A549 (cell line): ENCODE results near the gene TSHZ2. TPM values are rescaled to one million over a fixed set of nuclear protein-coding genes. Genes with fewer than 3 reads are reported as not detected.

Experiments
- ATAC-seq, 2 experiments: fragments of 200-7000 bp in 1 of 2; fragments of >200 bp in 1 of 2; cut with Nextera tagmentation in 1 of 2; cut with Tn5 transposase in 1 of 2; 3 replicates each; pipeline versions ENCODE4 v1.8.0 to v1.9.1; 2018 to 2020; ENCODE audit warnings: mild to moderate bottlenecking in 1 of 2, moderate library complexity in 1 of 2
- CTCF ChIA-PET: fragments of 300-600 bp; sonication (Branson Sonifier 250); formaldehyde crosslinking; extraction: SDS; loops from one replicate; lab custom pipeline; 2021; ENCODE audit warnings: antibody characterized with exemption, inconsistent platforms; lab: Yijun Ruan, JAX
- POLR2A ChIA-PET: fragments of 350-600 bp; formaldehyde crosslinking; extraction: SDS; loops from one replicate; lab custom pipeline; 2021; ENCODE audit warnings: antibody characterized with exemption, inconsistent platforms; lab: Yijun Ruan, JAX
- DNase-seq, 2 experiments: peaks; one replicate each; pipeline versions ENCODE4 v3.0.0 to v3.0.0-alpha.2; 2011 to 2016; ENCODE audit warnings: low read depth in 1 of 2, low spot score in 1 of 2
- FAIRE-seq: peaks from 2 replicates; lab custom pipeline; 2011; peaks lifted over from hg19 to GRCh38; lab: Jason Lieb, UNC
- H3K27ac ChIP-seq, 2 experiments: fragments of >200 bp; sonication (Bioruptor Twin); formaldehyde crosslinking; 3 replicates each; pipeline ENCODE4 v1.5.1; 2016 to 2017
- H3K4me1 ChIP-seq: fragments of >200 bp; sonication (Bioruptor Twin); formaldehyde crosslinking; 3 replicates; pipeline ENCODE4 v1.6.1; 2016
- H3K4me2 ChIP-seq: fragments of >200 bp; sonication (Bioruptor Twin); formaldehyde crosslinking; 3 replicates; pipeline ENCODE4 v1.6.1; 2016
- H3K4me3 ChIP-seq: fragments of >200 bp; sonication (Bioruptor Twin); formaldehyde crosslinking; 3 replicates; pipeline ENCODE4 v1.5.1; 2016
- H3K9me3 ChIP-seq: fragments of >200 bp; sonication (Bioruptor Twin); formaldehyde crosslinking; 3 replicates; pipeline ENCODE4 v1.6.1; 2016
- BHLHE40 ChIP-seq: IDR thresholded peaks from 2 replicates; pipeline ENCODE4 v1.6.1; 2012; ENCODE audit warnings: low read depth, low read length, inconsistent platforms
- EP300 ChIP-seq, 2 experiments: fragments of >200 bp; sonication (Bioruptor Twin); formaldehyde crosslinking; IDR thresholded peaks; 2 replicates in 1 of 2; 3 replicates in 1 of 2; pipeline ENCODE4 v1.6.1; 2016 to 2017
- ESRRA ChIP-seq: fragments of 150-350 bp; IDR thresholded peaks from 2 replicates; pipeline ENCODE4 v1.6.1; 2014; ENCODE audit warnings: mild to moderate bottlenecking, low read length, borderline replicate concordance
- FOSL2 ChIP-seq, 2 experiments: fragments of 450-650 bp in 1 of 2; fragments of >200 bp in 1 of 2; sonication (Bioruptor Twin) in 1 of 2; formaldehyde crosslinking; IDR thresholded peaks; 2 replicates each; pipeline versions ENCODE4 v1.5.0 to v1.6.1; 2016 to 2020; ENCODE audit warnings: mild to moderate bottlenecking in 1 of 2, moderate library complexity in 1 of 2
- FOXS1 ChIP-seq: fragments of 250-450 bp; sonication (Bioruptor Pico); IDR thresholded peaks from 2 replicates; pipeline ENCODE4 v1.5.0; 2020; ENCODE audit warnings: mild to moderate bottlenecking, moderate library complexity
- GATA3 ChIP-seq: IDR thresholded peaks from 2 replicates; pipeline ENCODE4 v1.6.1; 2012; ENCODE audit warnings: borderline replicate concordance
- HEYL ChIP-seq: fragments of 250-450 bp; sonication (Bioruptor Pico); IDR thresholded peaks from 2 replicates; pipeline ENCODE4 v1.8.0; 2021; ENCODE audit warnings: mild to moderate bottlenecking, moderate library complexity
- JUN ChIP-seq, 2 experiments: fragments of >200 bp; sonication (Bioruptor Twin); formaldehyde crosslinking; IDR thresholded peaks; 2 replicates in 1 of 2; 3 replicates in 1 of 2; pipeline ENCODE4 v1.6.1; 2016 to 2017
- JUNB ChIP-seq: fragments of >200 bp; sonication (Bioruptor Twin); formaldehyde crosslinking; IDR thresholded peaks from 2 replicates; pipeline ENCODE4 v1.6.1; 2016
- KDM1A ChIP-seq: fragments of 200-600 bp; sonication (generic); IDR thresholded peaks from 2 replicates; pipeline ENCODE4 v1.6.1; 2016; ENCODE audit warnings: low read depth, mild to moderate bottlenecking
- MAFK ChIP-seq: fragments of 450-650 bp; IDR thresholded peaks from 2 replicates; pipeline ENCODE4 v1.6.1; 2014; ENCODE audit not compliant: partially characterized antibody
- MYC ChIP-seq: IDR thresholded peaks from 2 replicates; pipeline ENCODE4 v1.6.1; 2012; ENCODE audit warnings: mild to moderate bottlenecking, inconsistent platforms, low read length, improper control_type of control experiment, borderline replicate concordance
- PHF8 ChIP-seq: fragments of 200-600 bp; sonication (generic); IDR thresholded peaks from 2 replicates; pipeline ENCODE4 v1.6.1; 2016; ENCODE audit warnings: low read depth, mild to moderate bottlenecking, antibody characterized with exemption, moderate library complexity, borderline replicate concordance
- RAD21 ChIP-seq, 2 experiments: fragments of >200 bp in 1 of 2; sonication (Bioruptor Twin) in 1 of 2; formaldehyde crosslinking in 1 of 2; IDR thresholded peaks in 1 of 2; conservative IDR thresholded peaks in 1 of 2; 2 replicates in 1 of 2; 3 replicates in 1 of 2; pipeline ENCODE4 v1.6.1; 2012 to 2018; ENCODE audit warnings: inconsistent platforms in 1 of 2
- RARB ChIP-seq: fragments of 250-450 bp; sonication (Bioruptor Pico); IDR thresholded peaks from 2 replicates; pipeline ENCODE4 v1.8.0; 2021; ENCODE audit warnings: mild to moderate bottlenecking, moderate library complexity
- RFX5 ChIP-seq: fragments of 450-650 bp; IDR thresholded peaks from 2 replicates; pipeline ENCODE4 v1.7.1; 2014; ENCODE audit warnings: antibody characterized with exemption, mild to moderate bottlenecking, moderate library complexity
- SMC3 ChIP-seq: fragments of >200 bp; sonication (Bioruptor Twin); formaldehyde crosslinking; IDR thresholded peaks from 3 replicates; pipeline ENCODE4 v1.6.1; 2018; ENCODE audit warnings: inconsistent platforms
- ZFP36 ChIP-seq: fragments of 450-650 bp; IDR thresholded peaks from 2 replicates; pipeline ENCODE4 v1.6.1; 2014; ENCODE audit warnings: borderline replicate concordance; ENCODE audit not compliant: partially characterized antibody
- ZSCAN20 ChIP-seq: fragments of 250-450 bp; sonication (Bioruptor Pico); IDR thresholded peaks from 2 replicates; pipeline ENCODE4 v1.8.0; 2022; ENCODE audit warnings: mild to moderate bottlenecking, moderate library complexity
- WGBS: methylation state at CpG from one replicate; pipeline ENCODE4 v1.1.6; 2017; ENCODE audit errors: missing lambda C conversion rate; 5-methylcytosine and 5-hydroxymethylcytosine counted together
- polyA plus RNA-seq, 4 experiments: library from polyadenylated mRNA; depleted of rRNA in 3 of 4; stranded (reverse); fragments of >200 nt; fragmentation: RNase III in 1 of 4; extraction: RNeasy Plus Mini Kit Qiagen cat#74134 plus additional on column Dnase treatment in 1 of 4; gene quantifications; 2 replicates in 3 of 4; 3 replicates in 1 of 4; pipeline ENCODE4 v1.2.3, GENCODE V29; 2011 to 2017
- TF ChIP-seq, protein P1 (sequence below): IDR thresholded peaks from 2 replicates; pipeline ENCODE4 v1.6.1; 2012
- TF ChIP-seq, protein P2 (sequence below): fragments of 200-600 bp; sonication (generic); IDR thresholded peaks from 2 replicates; pipeline ENCODE4 v1.6.1; 2016; ENCODE audit warnings: antibody characterized with exemption, mild to moderate bottlenecking, moderate library complexity
- TF ChIP-seq, protein P3 (sequence below): IDR thresholded peaks from 2 replicates; pipeline ENCODE4 v1.6.1; 2012
- TF ChIP-seq, protein P4 (sequence below): fragments of 150-350 bp; IDR thresholded peaks from 2 replicates; pipeline ENCODE4 v1.6.1; 2014; ENCODE audit warnings: low read depth, mild to moderate bottlenecking, low read length
- TF ChIP-seq, protein P5 (sequence below): fragments of 250-450 bp; sonication (Bioruptor Pico); IDR thresholded peaks from 2 replicates; pipeline ENCODE4 v1.5.0; 2021; ENCODE audit warnings: mild to moderate bottlenecking, moderate library complexity, borderline replicate concordance
- TF ChIP-seq, protein P6 (sequence below): fragments of >200 bp; sonication (Bioruptor Twin); formaldehyde crosslinking; IDR thresholded peaks from 3 replicates; pipeline ENCODE4 v1.6.1; 2016
- TF ChIP-seq, protein P7 (sequence below): fragments of 450-650 bp; IDR thresholded peaks from 2 replicates; pipeline ENCODE4 v1.6.1; 2014; ENCODE audit warnings: antibody characterized with exemption

The TSHZ2 gene
- polyA plus RNA-seq, 2 of the 4 experiments (the other 2 are of a cell fraction) = not detected

DNA sequence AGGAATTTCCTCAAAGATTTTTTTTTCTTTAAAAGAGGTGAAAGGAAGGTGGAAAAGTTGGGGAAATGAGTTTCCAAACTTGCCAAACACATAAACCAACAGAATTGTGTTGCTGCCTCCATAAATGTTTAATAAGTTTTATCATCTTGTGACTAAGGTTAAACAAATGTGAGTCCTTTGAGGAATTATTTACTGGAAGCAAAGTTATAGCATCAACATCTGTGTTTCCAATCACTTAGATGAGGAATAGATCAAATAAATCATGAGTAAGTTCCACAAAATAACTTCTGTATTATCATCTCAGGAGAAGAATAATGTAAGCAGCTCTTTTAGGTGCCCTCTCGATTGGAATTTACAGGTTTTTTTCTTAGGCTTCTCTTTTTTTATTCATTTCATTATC is 20.5 kb downstream of the TSHZ2 start:
- no peak for ATAC-seq
- CTCF ChIA-PET = interaction anchor here (1.5 kb wide), 1 partner anchor 9 kb away, joined by 3 read pairs; no protein-coding TSS in a partner anchor
- H3K4me3 ChIP-seq = no peak overlapping the region
- no peak for FAIRE-seq
- H3K9me3 ChIP-seq = no peaks in the 10 kb centered on the region
- no peak overlapping the region for H3K4me2 ChIP-seq
- DNase-seq = no peak
- WGBS = 0% methylated on average over 1 of the region's 1 CpG
- H3K27ac ChIP-seq = no peak overlapping the region
- H3K4me1 ChIP-seq = no peaks in the 10 kb centered on the region
- TF ChIP-seq, protein P1, sequence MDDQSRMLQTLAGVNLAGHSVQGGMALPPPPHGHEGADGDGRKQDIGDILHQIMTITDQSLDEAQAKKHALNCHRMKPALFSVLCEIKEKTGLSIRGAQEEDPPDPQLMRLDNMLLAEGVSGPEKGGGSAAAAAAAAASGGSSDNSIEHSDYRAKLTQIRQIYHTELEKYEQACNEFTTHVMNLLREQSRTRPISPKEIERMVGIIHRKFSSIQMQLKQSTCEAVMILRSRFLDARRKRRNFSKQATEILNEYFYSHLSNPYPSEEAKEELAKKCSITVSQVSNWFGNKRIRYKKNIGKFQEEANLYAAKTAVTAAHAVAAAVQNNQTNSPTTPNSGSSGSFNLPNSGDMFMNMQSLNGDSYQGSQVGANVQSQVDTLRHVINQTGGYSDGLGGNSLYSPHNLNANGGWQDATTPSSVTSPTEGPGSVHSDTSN = no peak
- TF ChIP-seq, protein P2, sequence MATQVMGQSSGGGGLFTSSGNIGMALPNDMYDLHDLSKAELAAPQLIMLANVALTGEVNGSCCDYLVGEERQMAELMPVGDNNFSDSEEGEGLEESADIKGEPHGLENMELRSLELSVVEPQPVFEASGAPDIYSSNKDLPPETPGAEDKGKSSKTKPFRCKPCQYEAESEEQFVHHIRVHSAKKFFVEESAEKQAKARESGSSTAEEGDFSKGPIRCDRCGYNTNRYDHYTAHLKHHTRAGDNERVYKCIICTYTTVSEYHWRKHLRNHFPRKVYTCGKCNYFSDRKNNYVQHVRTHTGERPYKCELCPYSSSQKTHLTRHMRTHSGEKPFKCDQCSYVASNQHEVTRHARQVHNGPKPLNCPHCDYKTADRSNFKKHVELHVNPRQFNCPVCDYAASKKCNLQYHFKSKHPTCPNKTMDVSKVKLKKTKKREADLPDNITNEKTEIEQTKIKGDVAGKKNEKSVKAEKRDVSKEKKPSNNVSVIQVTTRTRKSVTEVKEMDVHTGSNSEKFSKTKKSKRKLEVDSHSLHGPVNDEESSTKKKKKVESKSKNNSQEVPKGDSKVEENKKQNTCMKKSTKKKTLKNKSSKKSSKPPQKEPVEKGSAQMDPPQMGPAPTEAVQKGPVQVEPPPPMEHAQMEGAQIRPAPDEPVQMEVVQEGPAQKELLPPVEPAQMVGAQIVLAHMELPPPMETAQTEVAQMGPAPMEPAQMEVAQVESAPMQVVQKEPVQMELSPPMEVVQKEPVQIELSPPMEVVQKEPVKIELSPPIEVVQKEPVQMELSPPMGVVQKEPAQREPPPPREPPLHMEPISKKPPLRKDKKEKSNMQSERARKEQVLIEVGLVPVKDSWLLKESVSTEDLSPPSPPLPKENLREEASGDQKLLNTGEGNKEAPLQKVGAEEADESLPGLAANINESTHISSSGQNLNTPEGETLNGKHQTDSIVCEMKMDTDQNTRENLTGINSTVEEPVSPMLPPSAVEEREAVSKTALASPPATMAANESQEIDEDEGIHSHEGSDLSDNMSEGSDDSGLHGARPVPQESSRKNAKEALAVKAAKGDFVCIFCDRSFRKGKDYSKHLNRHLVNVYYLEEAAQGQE = no peak
- TF ChIP-seq ZSCAN20 = no peak
- no peak for TF ChIP-seq RAD21 (conservative IDR thresholded peaks at IDR 0.05 in 1 of 2, IDR thresholded peaks at IDR 0.05 in 1 of 2)
- TF ChIP-seq, protein P3, sequence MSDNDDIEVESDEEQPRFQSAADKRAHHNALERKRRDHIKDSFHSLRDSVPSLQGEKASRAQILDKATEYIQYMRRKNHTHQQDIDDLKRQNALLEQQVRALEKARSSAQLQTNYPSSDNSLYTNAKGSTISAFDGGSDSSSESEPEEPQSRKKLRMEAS = no peak
- no peak for TF ChIP-seq JUNB
- TF ChIP-seq ZFP36 = no peak
- TF ChIP-seq MYC = no peak
- TF ChIP-seq, protein P4, sequence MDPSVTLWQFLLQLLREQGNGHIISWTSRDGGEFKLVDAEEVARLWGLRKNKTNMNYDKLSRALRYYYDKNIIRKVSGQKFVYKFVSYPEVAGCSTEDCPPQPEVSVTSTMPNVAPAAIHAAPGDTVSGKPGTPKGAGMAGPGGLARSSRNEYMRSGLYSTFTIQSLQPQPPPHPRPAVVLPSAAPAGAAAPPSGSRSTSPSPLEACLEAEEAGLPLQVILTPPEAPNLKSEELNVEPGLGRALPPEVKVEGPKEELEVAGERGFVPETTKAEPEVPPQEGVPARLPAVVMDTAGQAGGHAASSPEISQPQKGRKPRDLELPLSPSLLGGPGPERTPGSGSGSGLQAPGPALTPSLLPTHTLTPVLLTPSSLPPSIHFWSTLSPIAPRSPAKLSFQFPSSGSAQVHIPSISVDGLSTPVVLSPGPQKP = no peak
- TF ChIP-seq, protein P5, sequence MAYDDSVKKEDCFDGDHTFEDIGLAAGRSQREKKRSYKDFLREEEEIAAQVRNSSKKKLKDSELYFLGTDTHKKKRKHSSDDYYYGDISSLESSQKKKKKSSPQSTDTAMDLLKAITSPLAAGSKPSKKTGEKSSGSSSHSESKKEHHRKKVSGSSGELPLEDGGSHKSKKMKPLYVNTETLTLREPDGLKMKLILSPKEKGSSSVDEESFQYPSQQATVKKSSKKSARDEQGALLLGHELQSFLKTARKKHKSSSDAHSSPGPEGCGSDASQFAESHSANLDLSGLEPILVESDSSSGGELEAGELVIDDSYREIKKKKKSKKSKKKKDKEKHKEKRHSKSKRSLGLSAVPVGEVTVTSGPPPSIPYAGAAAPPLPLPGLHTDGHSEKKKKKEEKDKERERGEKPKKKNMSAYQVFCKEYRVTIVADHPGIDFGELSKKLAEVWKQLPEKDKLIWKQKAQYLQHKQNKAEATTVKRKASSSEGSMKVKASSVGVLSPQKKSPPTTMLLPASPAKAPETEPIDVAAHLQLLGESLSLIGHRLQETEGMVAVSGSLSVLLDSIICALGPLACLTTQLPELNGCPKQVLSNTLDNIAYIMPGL (CRISPR knock-in tag) = no peak
- no peak for TF ChIP-seq MAFK
- no peak for TF ChIP-seq FOSL2 (IDR thresholded peaks at IDR 0.05)
- no peak for TF ChIP-seq FOSL2 (CRISPR knock-in tag; IDR thresholded peaks at IDR 0.05)
- TF ChIP-seq FOXS1 (CRISPR knock-in tag) = no peak
- no peak for TF ChIP-seq JUN (IDR thresholded peaks at IDR 0.05)
- no peak for TF ChIP-seq RFX5
- POLR2A ChIA-PET = no interaction called here

DNA sequence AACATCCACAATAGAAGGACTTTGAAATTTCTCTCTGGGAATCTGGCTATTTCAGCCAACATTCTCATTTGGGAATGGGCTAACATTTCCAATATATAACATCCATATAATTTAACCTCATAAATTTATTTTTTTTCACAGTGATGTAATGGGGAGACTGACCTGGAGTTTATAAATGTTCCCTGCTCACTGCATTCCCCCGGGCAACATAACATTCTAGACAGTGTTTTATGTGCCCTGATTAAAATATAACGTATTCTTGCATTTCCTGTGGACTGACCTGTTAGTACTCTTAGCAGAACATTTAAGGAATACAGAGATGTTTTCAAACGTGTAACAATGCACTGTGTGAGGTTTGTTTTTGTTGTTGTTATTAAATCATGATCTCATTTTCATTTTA is 20.9 kb downstream of the TSHZ2 start:
- H3K4me2 ChIP-seq = no peak overlapping the region
- TF ChIP-seq RARB (CRISPR knock-in tag) = no peak
- TF ChIP-seq SMC3 = no peak
- no peak for TF ChIP-seq KDM1A
- no peak for TF ChIP-seq HEYL (CRISPR knock-in tag)
- no peak for TF ChIP-seq ESRRA
- TF ChIP-seq, protein P6, sequence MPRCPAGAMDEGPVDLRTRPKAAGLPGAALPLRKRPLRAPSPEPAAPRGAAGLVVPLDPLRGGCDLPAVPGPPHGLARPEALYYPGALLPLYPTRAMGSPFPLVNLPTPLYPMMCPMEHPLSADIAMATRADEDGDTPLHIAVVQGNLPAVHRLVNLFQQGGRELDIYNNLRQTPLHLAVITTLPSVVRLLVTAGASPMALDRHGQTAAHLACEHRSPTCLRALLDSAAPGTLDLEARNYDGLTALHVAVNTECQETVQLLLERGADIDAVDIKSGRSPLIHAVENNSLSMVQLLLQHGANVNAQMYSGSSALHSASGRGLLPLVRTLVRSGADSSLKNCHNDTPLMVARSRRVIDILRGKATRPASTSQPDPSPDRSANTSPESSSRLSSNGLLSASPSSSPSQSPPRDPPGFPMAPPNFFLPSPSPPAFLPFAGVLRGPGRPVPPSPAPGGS = no peak
- TF ChIP-seq GATA3 = no peak
- no peak for TF ChIP-seq JUNB
- TF ChIP-seq, protein P7, sequence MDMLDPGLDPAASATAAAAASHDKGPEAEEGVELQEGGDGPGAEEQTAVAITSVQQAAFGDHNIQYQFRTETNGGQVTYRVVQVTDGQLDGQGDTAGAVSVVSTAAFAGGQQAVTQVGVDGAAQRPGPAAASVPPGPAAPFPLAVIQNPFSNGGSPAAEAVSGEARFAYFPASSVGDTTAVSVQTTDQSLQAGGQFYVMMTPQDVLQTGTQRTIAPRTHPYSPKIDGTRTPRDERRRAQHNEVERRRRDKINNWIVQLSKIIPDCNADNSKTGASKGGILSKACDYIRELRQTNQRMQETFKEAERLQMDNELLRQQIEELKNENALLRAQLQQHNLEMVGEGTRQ = no peak
- TF ChIP-seq, protein P3 = no peak
- no peak for TF ChIP-seq EP300 (IDR thresholded peaks at IDR 0.05)
- no peak for TF ChIP-seq PHF8
- no peak for TF ChIP-seq BHLHE40
- TF ChIP-seq JUN (IDR thresholded peaks at IDR 0.05) = no peak
- ChIA-PET POLR2A (no interaction called here), CTCF (interaction anchor here (1.5 kb wide), 1 partner anchor 9 kb away, joined by 3 read pairs; no protein-coding TSS in a partner anchor)
- DNase-seq (no peak), FAIRE-seq (no peak), ATAC-seq (no peak)
- 1% methylated on average over 3 of the region's 3 CpGs for WGBS
- H3K4me3 ChIP-seq = no peak overlapping the region
- no peaks in the 10 kb centered on the region for H3K4me1 ChIP-seq
- no peak overlapping the region for H3K27ac ChIP-seq
- no peaks in the 10 kb centered on the region for H3K9me3 ChIP-seq
